ENCODE results near the gene KLF6. TPM values are rescaled to one million over a fixed set of nuclear protein-coding genes. Genes with fewer than 3 reads are reported as not detected.
"Not testable (repeated sequence)": the region's sequence is repeated elsewhere in the genome, so short reads cannot be mapped to it uniquely, and the experiment has no call there.

The KLF6 gene
- polyA plus RNA-seq, 3 donors = 66.9 to 325 (median 73.8) TPM

DNA sequence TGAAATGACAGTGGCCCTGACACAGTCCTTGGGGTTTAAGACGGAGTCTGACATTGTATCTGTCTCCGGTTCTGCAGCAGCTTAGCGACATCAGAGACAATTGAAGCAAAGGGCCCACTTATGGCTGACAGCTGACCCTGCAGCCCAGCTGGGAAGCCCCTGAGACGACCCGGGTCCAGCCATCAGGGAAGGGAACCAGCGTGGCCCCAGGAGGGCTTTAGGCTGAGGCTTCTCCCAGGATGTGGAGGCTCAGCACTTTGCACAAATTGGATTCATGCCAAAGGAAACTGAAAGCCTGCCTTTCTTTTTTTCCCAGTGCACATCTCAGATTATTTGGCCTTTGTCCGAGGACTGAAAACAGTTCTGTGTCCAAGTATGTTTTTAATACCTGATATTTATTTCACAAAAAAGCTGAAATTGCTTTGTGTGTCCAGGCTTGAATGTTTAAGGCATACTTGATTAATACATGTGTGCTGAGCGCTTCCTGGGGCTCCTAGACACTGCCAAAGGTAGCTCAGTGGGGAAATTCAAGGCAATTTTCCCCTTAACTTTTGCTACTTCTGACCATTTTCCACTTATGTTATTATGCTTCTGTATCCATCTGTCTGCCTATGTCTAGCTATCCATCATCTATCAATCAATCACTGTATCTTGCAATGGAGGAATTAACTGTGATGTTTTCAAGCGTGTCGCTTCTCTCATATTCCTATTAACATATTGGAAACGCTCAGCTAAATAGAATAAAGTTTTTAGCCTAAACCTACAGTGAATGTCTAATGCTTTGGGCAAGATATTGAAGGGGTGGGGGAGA, 34.8 kb downstream of the KLF6 start:
- no peak overlapping the region for H3K27ac ChIP-seq (ENCODE audit: low read depth, low read length)
- 45 to 50% (median 48%) methylated on average over 11 of the region's 11 CpGs for WGBS, 3 donors

DNA sequence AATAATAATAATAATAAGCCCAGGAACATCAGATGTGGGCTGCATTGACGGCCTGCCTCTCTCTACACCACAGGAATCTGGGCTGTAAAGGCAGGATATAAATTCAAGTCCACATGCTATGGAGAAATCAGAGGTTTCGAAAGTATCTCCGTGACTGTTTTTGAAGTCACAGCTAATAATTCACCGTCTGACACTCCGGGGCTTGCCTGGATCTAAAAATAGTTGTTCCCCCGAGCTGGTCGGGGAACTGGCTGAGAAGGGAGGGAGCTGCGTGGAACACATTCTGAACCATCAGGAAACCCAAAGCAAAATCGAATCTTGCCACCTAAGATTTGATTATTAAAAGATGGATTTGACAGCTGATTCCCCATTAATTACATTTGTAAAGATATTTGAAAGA, 35.4 kb downstream of the KLF6 start:
- H3K27ac ChIP-seq (ENCODE audit: low read depth, low read length) = no peak overlapping the region

GRCh38 chr10:3749011-3749410, 36.0 kb downstream of the KLF6 start:
- H3K27ac ChIP-seq (ENCODE audit: low read depth, low read length) = no peak overlapping the region
- WGBS, 3 donors = 92 to 95% (median 94%) methylated on average over 5 of the region's 5 CpGs

More for the DNA sequence above, 35.4 kb downstream of the KLF6 start:
- WGBS, 3 donors = 19 to 26% (median 21%) methylated on average over 9 of the region's 9 CpGs

- 55 to 77% (median 71%) methylated on average over 7 of the region's 7 CpGs for WGBS, 3 donors
- H3K27ac ChIP-seq (ENCODE audit: low read depth, low read length) = no peak overlapping the region
Observed at GRCh38 chr10:3748484-3748883, 36.5 kb downstream of the KLF6 start.

DNA sequence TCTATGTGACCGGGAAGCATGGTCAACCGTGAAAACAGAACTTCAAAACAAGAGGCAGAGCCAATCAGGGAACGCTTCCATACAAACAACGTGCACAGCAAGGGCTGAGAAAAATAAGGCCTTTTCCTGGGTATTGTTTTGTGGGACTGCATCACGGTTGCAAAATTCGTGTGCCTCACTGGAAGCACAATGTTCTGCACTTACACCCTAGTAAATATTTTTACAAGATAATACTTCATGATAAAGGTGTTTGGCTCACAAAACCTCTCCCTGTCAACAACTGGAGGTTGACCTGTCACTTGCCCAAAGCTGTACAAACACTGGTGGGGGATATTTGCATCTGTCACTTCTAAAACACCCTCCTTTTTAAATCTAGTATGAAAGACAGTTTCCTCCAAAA, 37.0 kb downstream of the KLF6 start:
- no peak overlapping the region for H3K27ac ChIP-seq (ENCODE audit: low read depth, low read length)
- 39 to 76% (median 73%) methylated on average over 6 of the region's 6 CpGs for WGBS, 3 donors

DNA sequence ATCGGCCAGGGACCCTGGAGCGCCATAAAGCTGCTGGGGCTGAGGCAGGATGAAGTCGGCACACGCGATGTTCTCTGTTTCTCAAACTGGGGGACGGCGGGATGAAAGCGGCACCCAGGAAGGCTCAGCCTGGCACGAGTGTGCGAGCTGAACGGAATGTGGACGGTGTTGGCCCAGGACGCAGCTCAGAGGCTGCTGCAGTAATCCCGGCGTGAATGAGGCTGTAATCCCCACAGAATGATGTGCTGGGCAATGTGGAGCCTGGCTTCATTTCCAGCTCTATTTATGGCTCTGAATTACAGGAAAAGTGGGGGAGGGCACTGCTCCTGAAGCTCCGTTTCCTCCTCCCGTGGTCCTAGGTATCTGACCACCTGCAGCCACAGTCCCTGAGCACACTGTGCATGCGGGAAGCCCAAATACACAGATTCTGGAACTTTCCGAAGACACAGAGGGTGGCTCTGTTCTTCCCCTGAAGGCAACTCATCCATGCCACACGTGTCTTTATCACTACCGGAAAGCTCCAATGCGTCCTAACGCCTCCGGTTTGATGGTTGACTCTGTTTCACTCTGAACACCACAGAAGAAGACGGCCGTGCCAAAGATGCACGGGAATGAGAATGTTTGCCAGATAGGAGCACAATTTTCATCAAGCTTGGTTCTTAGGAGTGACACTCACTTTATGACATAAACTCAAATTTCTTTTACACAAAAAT, 37.6 kb downstream of the KLF6 start:
- 75 to 78% (median 76%) methylated on average over 27 of the region's 27 CpGs for WGBS, 3 donors
- no peak overlapping the region for H3K27ac ChIP-seq (ENCODE audit: low read depth, low read length)

GRCh38 chr10:3746634-3747033, 38.4 kb downstream of the KLF6 start:
- 83 to 96% (median 91%) methylated on average over 7 of the region's 7 CpGs for WGBS, 3 donors
- H3K27ac ChIP-seq (ENCODE audit: low read depth, low read length) = no peak overlapping the region

GRCh38 chr10:3745521-3745920, 39.5 kb downstream of the KLF6 start:
- WGBS, 3 donors = 64 to 83% (median 69%) methylated on average over 4 of the region's 4 CpGs
- H3K27ac ChIP-seq (ENCODE audit: low read depth, low read length) = no peak overlapping the region

- WGBS, 3 donors = 51 to 73% (median 68%) methylated on average over 6 of the region's 6 CpGs
- H3K27ac ChIP-seq (ENCODE audit: low read depth, low read length) = no peak overlapping the region
Observed at GRCh38 chr10:3741688-3742461, 43.1 kb downstream of the KLF6 start.

- H3K27ac ChIP-seq (ENCODE audit: low read depth, low read length) = no peak overlapping the region
Observed at GRCh38 chr10:3740157-3740871, 44.7 kb downstream of the KLF6 start.

DNA sequence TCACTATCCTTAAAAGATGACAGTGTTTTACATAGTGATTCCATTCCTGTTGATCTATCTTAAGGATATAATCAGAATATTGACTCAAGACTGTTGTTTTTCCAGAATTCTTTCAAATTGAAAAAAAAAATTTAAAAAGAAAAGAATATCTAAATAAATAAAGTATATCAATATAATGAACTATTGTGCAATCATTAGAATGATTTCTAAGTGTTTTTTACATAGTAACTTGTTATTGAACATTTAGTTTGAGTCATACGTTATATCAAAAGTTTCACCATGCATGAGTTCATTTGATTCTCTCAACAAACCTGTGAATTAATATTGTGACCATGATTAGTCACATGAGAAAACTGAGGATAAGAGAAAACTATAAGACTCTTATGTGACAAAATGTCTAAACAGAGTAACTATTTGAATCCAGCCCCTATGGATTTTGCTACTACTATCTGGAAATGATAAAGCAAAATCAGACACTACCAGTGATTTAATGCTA, 46.1 kb downstream of the KLF6 start:
- 79 to 89% (median 81%) methylated on average over 1 of the region's 1 CpG for WGBS, 3 donors
- no peak overlapping the region for H3K27ac ChIP-seq (ENCODE audit: low read depth, low read length)

More at GRCh38 chr10:3740157-3740871, 44.7 kb downstream of the KLF6 start:
- 46 to 63% (median 60%) methylated on average over 5 of the region's 5 CpGs for WGBS, 3 donors

- WGBS, 3 donors = 75 to 88% (median 83%) methylated on average over 4 of the region's 4 CpGs
- H3K27ac ChIP-seq (ENCODE audit: low read depth, low read length) = no peak overlapping the region
Observed at GRCh38 chr10:3737864-3738263, 47.1 kb downstream of the KLF6 start.

- H3K27ac ChIP-seq (ENCODE audit: low read depth, low read length) = no peak overlapping the region
- 69 to 74% (median 73%) methylated on average over 10 of the region's 10 CpGs for WGBS, 3 donors
Observed at GRCh38 chr10:3735175-3735574, 49.8 kb downstream of the KLF6 start.

GRCh38 chr10:3734111-3734510, 50.9 kb downstream of the KLF6 start:
- H3K27ac ChIP-seq (ENCODE audit: low read depth, low read length) = no peak overlapping the region
- 61 to 97% (median 94%) methylated on average over 3 of the region's 3 CpGs for WGBS, 3 donors

DNA sequence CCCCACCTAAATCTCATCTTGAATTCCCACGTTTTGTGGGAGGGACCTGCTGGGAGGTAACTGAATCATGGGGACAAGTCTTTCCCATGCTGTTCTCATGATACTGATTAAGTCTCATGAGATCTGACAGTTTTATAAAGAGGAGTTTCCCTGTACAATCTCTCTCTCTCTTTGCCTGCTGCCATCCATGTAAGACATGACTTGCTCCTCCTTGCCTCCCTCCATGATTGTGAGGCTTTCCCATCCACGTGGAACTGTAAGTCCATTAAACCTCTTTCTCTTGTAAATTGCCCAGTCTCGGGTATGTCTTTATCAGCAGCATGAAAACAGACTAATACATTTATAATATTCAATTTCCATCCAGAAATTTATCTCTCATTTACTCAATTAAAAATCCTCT, 52.8 kb downstream of the KLF6 start:
- H3K27ac ChIP-seq (ENCODE audit: low read depth, low read length) = not testable (repeated sequence)
- WGBS, 3 donors = 76 to 94% (median 92%) methylated on average over 3 of the region's 3 CpGs

- WGBS, 3 donors = 88 to 93% (median 91%) methylated on average over 12 of the region's 12 CpGs
- H3K27ac ChIP-seq (ENCODE audit: low read depth, low read length) = no peak overlapping the region
Observed at GRCh38 chr10:3729397-3729976, 55.5 kb downstream of the KLF6 start.

GRCh38 chr10:3728563-3728962, 56.4 kb downstream of the KLF6 start:
- WGBS, 3 donors = 81 to 89% (median 89%) methylated on average over 3 of the region's 3 CpGs
- no peak overlapping the region for H3K27ac ChIP-seq (ENCODE audit: low read depth, low read length)

DNA sequence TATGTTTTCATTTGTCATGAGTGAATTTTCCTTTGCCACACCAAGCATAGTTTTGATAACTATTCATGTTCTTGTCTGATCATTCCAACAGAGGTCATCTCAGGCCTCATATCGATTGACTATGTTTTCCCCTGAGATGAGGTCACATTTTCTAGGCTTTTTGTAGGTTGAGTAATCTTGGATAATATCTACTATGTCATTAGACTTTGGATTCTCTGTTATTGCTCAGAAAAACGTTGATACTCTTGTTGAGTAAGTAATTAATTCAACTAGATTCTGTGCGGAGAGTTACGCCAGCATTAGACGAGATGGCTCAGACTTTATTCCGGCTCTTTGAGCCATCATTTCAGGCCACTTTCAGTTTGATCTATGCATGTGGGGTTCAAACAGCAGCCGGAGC, 57.7 kb downstream of the KLF6 start:
- no peak overlapping the region for H3K27ac ChIP-seq (ENCODE audit: low read depth, low read length)

More for the DNA sequence above, 57.7 kb downstream of the KLF6 start:
- 86 to 90% (median 88%) methylated on average over 7 of the region's 7 CpGs for WGBS, 3 donors
